ENCODE measurements around the gene MCTP1.
"Not testable (repeated sequence)": the region's sequence is repeated elsewhere in the genome, so short reads cannot be mapped to it uniquely, and the experiment has no call there.

The MCTP1 gene

DNA sequence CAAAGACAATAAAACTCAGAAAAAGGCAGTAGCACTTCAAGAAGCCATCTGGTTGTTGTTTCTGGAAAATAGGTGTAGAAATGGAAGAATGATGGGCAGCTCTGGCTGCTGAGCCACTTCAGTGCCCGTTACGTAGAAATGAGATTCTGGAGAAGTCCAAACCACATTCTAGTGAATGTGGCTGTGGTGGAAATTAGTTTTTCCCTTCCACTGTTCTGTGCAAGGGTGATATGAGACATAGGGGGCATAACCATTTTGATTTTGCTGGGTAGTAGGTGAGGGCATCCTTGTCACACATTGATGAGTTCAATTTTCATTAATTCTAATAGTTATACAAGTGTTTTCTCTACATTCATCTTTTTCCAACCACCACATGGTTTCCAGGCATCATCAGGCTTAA, 275.1 kb downstream of the MCTP1 start:
- CTCF ChIA-PET, result interaction anchor here (1.0 to 1.5 kb wide), 2 partner anchors 13 to 43 kb away, joined by 3 to 4 read pairs; no protein-coding TSS in a partner anchor
- no peaks in the 10 kb centered on the region for H3K4me1 ChIP-seq (ENCODE audit: control extremely low read depth in 1 of 4, control insufficient read depth in 4 of 4, insufficient read depth in 4 of 4, low read length in 3 of 4)
- POLR2A ChIA-PET, result no interaction called here
- no peak overlapping the region for H3K4me3 ChIP-seq (ENCODE audit: control insufficient read depth in 1 of 7, extremely low read depth in 1 of 7, insufficient read depth in 4 of 7, low read depth in 2 of 7, low read length in 6 of 7)
- peaks cover 1 to 17% (median 8%) of the 10 kb centered on the region in 5 experiments for H3K9me3 ChIP-seq (ENCODE audit: control extremely low read depth in 1 of 5, control insufficient read depth in 4 of 5, insufficient read depth in 2 of 5, low read depth in 1 of 5, low read length in 4 of 5)
- no peak for DNase-seq
- peaks cover 11 to 25% (median 14%) of the 10 kb centered on the region in 4 experiments for H3K36me3 ChIP-seq (ENCODE audit: control insufficient read depth in 4 of 4, insufficient read depth in 4 of 4, low read length in 3 of 4)
- 93% methylated on average over 2 of the region's 2 CpGs for WGBS (ENCODE audit: insufficient coverage)
- H3K27ac ChIP-seq (ENCODE audit: insufficient read depth in 1 of 2, low read depth in 1 of 2, low read length in 2 of 2, poor library complexity in 1 of 2, severe bottlenecking in 2 of 2), result no peak overlapping the region
- H3K27me3 ChIP-seq (replicated peaks in 2 of 5; ENCODE audit: control insufficient read depth in 4 of 5, insufficient read depth in 5 of 5, low read length in 4 of 5), result no peaks in the 10 kb centered on the region

DNA sequence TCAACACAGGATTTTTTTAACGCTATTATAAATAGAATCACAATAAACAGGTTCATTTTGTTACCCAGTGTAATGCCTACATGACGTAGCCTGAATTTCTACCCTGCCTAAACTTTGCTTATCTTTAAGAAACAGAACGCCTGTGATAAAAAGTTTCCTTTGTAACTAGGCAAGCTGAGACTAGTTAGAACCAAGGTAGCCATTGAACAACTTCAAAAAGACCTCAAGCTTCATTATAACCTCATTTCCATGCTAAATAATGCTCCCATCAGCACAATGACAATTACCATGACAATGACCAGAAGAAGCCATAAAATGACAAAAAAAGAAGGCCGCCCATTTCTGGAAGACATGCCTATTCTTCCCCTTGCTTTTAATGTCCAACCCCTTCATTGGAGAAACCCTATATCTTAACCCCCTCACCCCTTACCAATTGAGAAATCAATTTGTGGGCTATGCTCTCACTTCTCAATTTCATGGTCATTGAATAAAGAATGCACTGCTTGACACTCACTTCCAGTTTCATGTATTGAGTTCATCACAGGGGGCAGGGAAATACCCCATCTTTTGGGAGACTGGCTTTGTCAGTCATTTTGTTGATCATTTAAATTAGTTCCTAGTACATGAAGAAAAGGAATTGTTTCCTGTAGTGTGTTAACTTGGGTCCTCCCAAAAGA, 276.8 kb downstream of the MCTP1 start:
- peak in 2 of 3 donors; percentile 21 to 50 for DNase-seq
- 83% methylated on average over 3 of the region's 4 CpGs for WGBS (ENCODE audit: insufficient coverage)
- ChIA-PET CTCF (interaction anchor here (1.3 kb wide), 1 partner anchor 19 kb away, joined by 3 read pairs; no protein-coding TSS in a partner anchor), POLR2A (no interaction called here)
- Histone ChIP-seq H3K4me3 (ENCODE audit: control insufficient read depth in 1 of 7, extremely low read depth in 1 of 7, insufficient read depth in 4 of 7, low read depth in 2 of 7, low read length in 6 of 7) (no peak overlapping the region), H3K27me3 (replicated peaks in 2 of 5; ENCODE audit: control insufficient read depth in 4 of 5, insufficient read depth in 5 of 5, low read length in 4 of 5) (no peaks in the 10 kb centered on the region), H3K9me3 (ENCODE audit: control extremely low read depth in 1 of 5, control insufficient read depth in 4 of 5, insufficient read depth in 2 of 5, low read depth in 1 of 5, low read length in 4 of 5) (peaks cover 1 to 32% (median 15%) of the 10 kb centered on the region in 5 experiments), H3K4me1 (ENCODE audit: control extremely low read depth in 1 of 4, control insufficient read depth in 4 of 4, insufficient read depth in 4 of 4, low read length in 3 of 4) (no peaks in the 10 kb centered on the region), H3K36me3 (ENCODE audit: control insufficient read depth in 4 of 4, insufficient read depth in 4 of 4, low read length in 3 of 4) (peaks cover 7 to 23% (median 11%) of the 10 kb centered on the region in 4 experiments), H3K27ac (ENCODE audit: insufficient read depth in 1 of 2, low read depth in 1 of 2, low read length in 2 of 2, poor library complexity in 1 of 2, severe bottlenecking in 2 of 2) (no peak overlapping the region)

DNA sequence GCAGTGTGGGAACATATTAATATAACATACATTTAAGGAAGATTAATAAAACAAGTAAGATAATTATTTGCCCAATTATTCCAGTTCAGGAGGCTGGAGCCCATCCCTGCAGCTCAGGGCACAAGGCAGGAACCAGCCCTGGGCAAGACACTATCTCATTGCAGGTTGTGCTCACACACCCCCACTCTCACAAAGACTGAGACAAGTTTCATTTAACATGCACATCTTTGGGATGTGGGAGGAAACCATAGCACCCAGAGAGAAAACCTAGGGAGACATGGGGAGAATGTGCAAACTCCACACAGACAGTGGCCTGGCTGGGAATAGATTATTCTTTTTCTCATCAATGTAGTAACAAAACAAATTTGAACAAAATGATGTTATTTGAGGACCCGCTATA, 279.1 kb downstream of the MCTP1 start:
- ChIA-PET POLR2A (interaction anchor here (1.1 kb wide), 1 partner anchor 16 kb away, joined by 3 read pairs; no protein-coding TSS in a partner anchor), CTCF (interaction anchor here (1.3 kb wide), 1 partner anchor 22 kb away, joined by 3 read pairs; no protein-coding TSS in a partner anchor)
- WGBS (ENCODE audit: insufficient coverage), result no CpG with 5 or more reads among the region's 1 CpG
- DNase-seq, result no peak
- peaks cover 7 to 24% (median 7%) of the 10 kb centered on the region in 4 experiments for H3K36me3 ChIP-seq (ENCODE audit: control insufficient read depth in 4 of 4, insufficient read depth in 4 of 4, low read length in 3 of 4)
- H3K27me3 ChIP-seq (replicated peaks in 2 of 5; ENCODE audit: control insufficient read depth in 4 of 5, insufficient read depth in 5 of 5, low read length in 4 of 5), result no peaks in the 10 kb centered on the region
- H3K9me3 ChIP-seq (ENCODE audit: control extremely low read depth in 1 of 5, control insufficient read depth in 4 of 5, insufficient read depth in 2 of 5, low read depth in 1 of 5, low read length in 4 of 5), result peaks cover 1 to 34% (median 16%) of the 10 kb centered on the region in 5 experiments
- no peaks in the 10 kb centered on the region for H3K4me1 ChIP-seq (ENCODE audit: control extremely low read depth in 1 of 4, control insufficient read depth in 4 of 4, insufficient read depth in 4 of 4, low read length in 3 of 4)
- H3K27ac ChIP-seq (ENCODE audit: insufficient read depth in 1 of 2, low read depth in 1 of 2, low read length in 2 of 2, poor library complexity in 1 of 2, severe bottlenecking in 2 of 2), result no peak overlapping the region
- H3K4me3 ChIP-seq (ENCODE audit: control insufficient read depth in 1 of 7, extremely low read depth in 1 of 7, insufficient read depth in 4 of 7, low read depth in 2 of 7, low read length in 6 of 7), result no peak overlapping the region

DNA sequence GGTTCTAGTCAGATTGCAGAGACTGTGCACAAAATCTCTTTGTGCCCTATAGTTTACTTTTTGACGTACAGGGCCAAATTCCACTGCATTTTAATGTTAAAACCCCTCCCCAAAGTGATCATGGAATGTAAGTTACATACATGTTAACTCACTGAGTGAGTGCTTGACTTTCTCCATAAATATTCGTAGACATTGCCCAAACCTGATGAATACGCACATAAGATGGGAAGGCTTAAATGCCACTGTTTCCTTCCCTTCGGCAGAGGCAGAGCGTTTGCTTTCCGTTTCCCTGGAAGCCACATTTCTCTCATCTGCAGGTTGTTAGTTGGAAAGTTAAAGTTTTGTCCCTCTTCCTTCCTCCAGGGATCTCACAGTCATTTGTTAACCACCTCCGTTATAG, 286.2 kb downstream of the MCTP1 start:
- 67% methylated on average over 3 of the region's 7 CpGs for WGBS (ENCODE audit: insufficient coverage)
- H3K9me3 ChIP-seq (ENCODE audit: control extremely low read depth in 1 of 5, control insufficient read depth in 4 of 5, insufficient read depth in 2 of 5, low read depth in 1 of 5, low read length in 4 of 5), result peaks cover 0 to 5% (median 4%) of the 10 kb centered on the region in 5 experiments
- no peak for DNase-seq
- CTCF ChIA-PET, result no interaction called here
- H3K4me3 ChIP-seq (ENCODE audit: control insufficient read depth in 1 of 7, extremely low read depth in 1 of 7, insufficient read depth in 4 of 7, low read depth in 2 of 7, low read length in 6 of 7), result no peak overlapping the region
- peaks cover 0 to 10% (median 1%) of the 10 kb centered on the region in 4 experiments for H3K36me3 ChIP-seq (ENCODE audit: control insufficient read depth in 4 of 4, insufficient read depth in 4 of 4, low read length in 3 of 4)
- no peaks in the 10 kb centered on the region for H3K27me3 ChIP-seq (replicated peaks in 2 of 5; ENCODE audit: control insufficient read depth in 4 of 5, insufficient read depth in 5 of 5, low read length in 4 of 5)
- no peak overlapping the region for H3K27ac ChIP-seq (ENCODE audit: insufficient read depth in 1 of 2, low read depth in 1 of 2, low read length in 2 of 2, poor library complexity in 1 of 2, severe bottlenecking in 2 of 2)
- no peaks in the 10 kb centered on the region for H3K4me1 ChIP-seq (ENCODE audit: control extremely low read depth in 1 of 4, control insufficient read depth in 4 of 4, insufficient read depth in 4 of 4, low read length in 3 of 4)
- POLR2A ChIA-PET, result no interaction called here

DNA sequence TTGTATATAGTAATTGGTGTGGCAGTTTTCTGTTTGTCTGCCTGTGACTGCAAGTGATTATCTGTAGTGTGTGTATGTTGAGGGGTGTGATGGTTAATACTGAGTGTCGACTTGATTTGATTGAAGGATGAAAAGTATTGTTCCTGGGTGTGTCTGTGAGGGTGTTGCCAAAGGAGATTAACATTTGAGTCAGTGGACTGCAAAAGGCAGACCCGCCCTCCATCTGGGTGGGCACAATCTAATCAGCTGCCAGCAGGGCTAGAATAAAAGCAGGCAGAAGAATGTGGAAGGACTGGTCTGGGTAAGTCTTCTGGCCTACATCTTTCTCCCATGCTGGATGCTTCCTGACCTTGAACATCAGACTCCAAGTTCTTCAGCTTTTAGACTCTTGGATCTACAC, 290.4 kb downstream of the MCTP1 start:
- WGBS (ENCODE audit: insufficient coverage), result 100% methylated on average over 2 of the region's 2 CpGs
- H3K27ac ChIP-seq (ENCODE audit: insufficient read depth in 1 of 2, low read depth in 1 of 2, low read length in 2 of 2, poor library complexity in 1 of 2, severe bottlenecking in 2 of 2); H3K4me3 ChIP-seq (ENCODE audit: control insufficient read depth in 1 of 7, extremely low read depth in 1 of 7, insufficient read depth in 4 of 7, low read depth in 2 of 7, low read length in 6 of 7); H3K4me1 ChIP-seq (ENCODE audit: control extremely low read depth in 1 of 4, control insufficient read depth in 4 of 4, insufficient read depth in 4 of 4, low read length in 3 of 4); H3K36me3 ChIP-seq (ENCODE audit: control insufficient read depth in 4 of 4, insufficient read depth in 4 of 4, low read length in 3 of 4); POLR2A ChIA-PET; CTCF ChIA-PET; H3K9me3 ChIP-seq (ENCODE audit: control extremely low read depth in 1 of 5, control insufficient read depth in 4 of 5, insufficient read depth in 2 of 5, low read depth in 1 of 5, low read length in 4 of 5); H3K27me3 ChIP-seq (replicated peaks in 2 of 5; ENCODE audit: control insufficient read depth in 4 of 5, insufficient read depth in 5 of 5, low read length in 4 of 5); DNase-seq: not testable (repeated sequence)

DNA sequence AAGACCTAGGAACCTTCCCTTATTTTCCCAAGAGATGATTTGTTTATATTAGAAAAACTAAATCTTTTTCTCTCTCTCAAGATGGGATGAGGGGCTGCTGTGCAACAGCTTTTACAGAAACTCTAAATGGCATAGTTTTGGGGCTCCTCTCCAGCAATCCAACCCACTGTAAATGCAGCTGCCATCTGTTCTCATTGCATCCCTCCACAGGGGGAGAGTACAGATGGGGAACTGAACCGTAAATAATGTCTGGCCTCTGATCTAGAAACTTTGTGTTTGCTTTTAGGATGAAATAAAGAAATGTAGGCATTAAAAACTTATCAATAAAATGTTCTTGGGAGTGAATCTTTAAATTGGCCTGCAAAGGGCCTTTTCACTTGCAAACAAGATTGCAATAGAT, 291.4 kb downstream of the MCTP1 start:
- DNase-seq, result no peak
- CTCF ChIA-PET, result interaction anchor here (1.5 kb wide), 1 partner anchor 10 kb away, joined by 3 read pairs; no protein-coding TSS in a partner anchor
- H3K4me1 ChIP-seq (ENCODE audit: control extremely low read depth in 1 of 4, control insufficient read depth in 4 of 4, insufficient read depth in 4 of 4, low read length in 3 of 4), result no peaks in the 10 kb centered on the region
- peaks cover 0 to 4% (median 1%) of the 10 kb centered on the region in 4 experiments for H3K36me3 ChIP-seq (ENCODE audit: control insufficient read depth in 4 of 4, insufficient read depth in 4 of 4, low read length in 3 of 4)
- H3K4me3 ChIP-seq (ENCODE audit: control insufficient read depth in 1 of 7, extremely low read depth in 1 of 7, insufficient read depth in 4 of 7, low read depth in 2 of 7, low read length in 6 of 7), result no peak overlapping the region
- POLR2A ChIA-PET, result no interaction called here
- H3K27ac ChIP-seq (ENCODE audit: insufficient read depth in 1 of 2, low read depth in 1 of 2, low read length in 2 of 2, poor library complexity in 1 of 2, severe bottlenecking in 2 of 2), result no peak overlapping the region
- peaks cover 0 to 1% (median 0%) of the 10 kb centered on the region in 5 experiments for H3K9me3 ChIP-seq (ENCODE audit: control extremely low read depth in 1 of 5, control insufficient read depth in 4 of 5, insufficient read depth in 2 of 5, low read depth in 1 of 5, low read length in 4 of 5)
- WGBS (ENCODE audit: insufficient coverage), result no CpG with 5 or more reads among the region's 1 CpG
- H3K27me3 ChIP-seq (replicated peaks in 2 of 5; ENCODE audit: control insufficient read depth in 4 of 5, insufficient read depth in 5 of 5, low read length in 4 of 5), result no peaks in the 10 kb centered on the region

DNA sequence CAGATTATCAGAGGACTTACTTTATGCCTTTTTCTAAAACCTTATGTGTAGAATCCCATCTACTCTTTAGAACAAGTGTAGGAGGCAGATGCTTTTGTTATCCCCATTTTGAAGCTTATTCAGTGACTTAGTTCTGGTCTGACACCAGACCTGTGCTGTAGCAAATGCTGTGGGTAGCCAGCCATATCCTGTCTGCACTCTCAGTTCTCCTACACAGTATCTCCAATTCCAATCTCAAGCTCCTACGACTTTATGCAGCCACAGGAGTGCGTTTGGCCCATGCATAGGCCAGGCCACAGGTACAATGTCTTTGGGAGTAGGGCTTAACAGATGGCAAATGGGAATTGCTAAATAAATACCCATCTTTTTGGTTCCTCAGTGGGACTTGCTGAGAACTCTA, 292.6 kb downstream of the MCTP1 start:
- no peak overlapping the region for H3K4me3 ChIP-seq (ENCODE audit: control insufficient read depth in 1 of 7, extremely low read depth in 1 of 7, insufficient read depth in 4 of 7, low read depth in 2 of 7, low read length in 6 of 7)
- no CpG with 5 or more reads among the region's 2 CpGs for WGBS (ENCODE audit: insufficient coverage)
- H3K27me3 ChIP-seq (replicated peaks in 2 of 5; ENCODE audit: control insufficient read depth in 4 of 5, insufficient read depth in 5 of 5, low read length in 4 of 5), result no peaks in the 10 kb centered on the region
- peaks cover 0 to 6% (median 2%) of the 10 kb centered on the region in 4 experiments for H3K36me3 ChIP-seq (ENCODE audit: control insufficient read depth in 4 of 4, insufficient read depth in 4 of 4, low read length in 3 of 4)
- CTCF ChIA-PET, result interaction anchor here (1.5 to 1.6 kb wide), 2 partner anchors 9 to 23 kb away, joined by 3 to 4 read pairs; no protein-coding TSS in a partner anchor
- POLR2A ChIA-PET, result no interaction called here
- H3K4me1 ChIP-seq (ENCODE audit: control extremely low read depth in 1 of 4, control insufficient read depth in 4 of 4, insufficient read depth in 4 of 4, low read length in 3 of 4), result no peaks in the 10 kb centered on the region
- peaks cover 0 to 1% (median 0%) of the 10 kb centered on the region in 5 experiments for H3K9me3 ChIP-seq (ENCODE audit: control extremely low read depth in 1 of 5, control insufficient read depth in 4 of 5, insufficient read depth in 2 of 5, low read depth in 1 of 5, low read length in 4 of 5)
- no peak overlapping the region for H3K27ac ChIP-seq (ENCODE audit: insufficient read depth in 1 of 2, low read depth in 1 of 2, low read length in 2 of 2, poor library complexity in 1 of 2, severe bottlenecking in 2 of 2)
- no peak for DNase-seq
